A673 (cell line): ENCODE data around the gene EXTL1.

Experiments used
- CTCF ChIP-seq: fragments of 300-800, 200-600 bp; sonication (generic); conservative IDR thresholded peaks from 2 replicates; pipeline ENCODE4 v1.5.1; 2017; ENCODE audit warnings: low read depth, mild to moderate bottlenecking, antibody characterized with exemption, low read length, moderate library complexity, mixed read lengths
- EZH2 ChIP-seq: fragments of 200-600 bp; sonication (generic); IDR thresholded peaks from 2 replicates; pipeline ENCODE4 v1.6.1; 2017; ENCODE audit warnings: borderline replicate concordance, low read depth, mild to moderate bottlenecking, mixed read lengths, antibody characterized with exemption, low read length; ENCODE audit not compliant: poor library complexity, severe bottlenecking

DNA sequence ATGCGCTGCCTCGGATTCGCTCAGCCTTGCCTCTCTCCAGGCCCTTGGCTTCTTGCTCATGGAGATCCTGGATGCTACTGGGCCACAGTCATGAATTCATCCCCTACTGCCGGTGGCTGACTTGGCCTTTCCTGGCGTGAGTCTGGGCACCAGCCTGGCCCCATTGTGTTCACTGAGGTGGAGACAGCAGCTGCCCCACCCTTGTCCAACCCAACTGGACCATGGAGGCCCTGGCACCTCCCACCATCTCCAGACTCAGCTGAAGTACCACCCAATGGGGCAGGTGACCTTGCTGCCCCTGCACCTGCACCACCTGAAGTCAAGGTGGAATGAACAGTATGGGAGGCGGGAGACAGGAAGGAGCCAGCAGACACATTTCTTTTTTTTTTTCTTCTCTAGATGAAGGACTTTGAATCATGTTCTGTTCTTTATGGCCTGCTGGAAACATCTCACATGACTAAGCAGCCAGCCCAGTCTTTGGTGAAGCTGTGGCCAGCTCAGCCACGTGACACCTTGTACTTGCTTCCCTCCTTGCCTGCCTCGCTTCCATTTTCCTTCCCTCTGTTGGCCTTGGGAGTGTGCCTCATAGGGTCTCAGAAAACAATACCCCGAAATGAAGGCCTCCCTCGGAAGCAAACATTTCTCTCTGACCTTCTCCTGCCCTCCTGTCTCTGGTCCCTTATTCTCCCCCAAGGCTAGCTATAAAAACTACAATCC, 28.1 kb downstream of the EXTL1 start:
- TF ChIP-seq CTCF (no peak), EZH2 (no peak)
